Measurements from ENCODE around the gene PALS1.

The PALS1 gene

DNA sequence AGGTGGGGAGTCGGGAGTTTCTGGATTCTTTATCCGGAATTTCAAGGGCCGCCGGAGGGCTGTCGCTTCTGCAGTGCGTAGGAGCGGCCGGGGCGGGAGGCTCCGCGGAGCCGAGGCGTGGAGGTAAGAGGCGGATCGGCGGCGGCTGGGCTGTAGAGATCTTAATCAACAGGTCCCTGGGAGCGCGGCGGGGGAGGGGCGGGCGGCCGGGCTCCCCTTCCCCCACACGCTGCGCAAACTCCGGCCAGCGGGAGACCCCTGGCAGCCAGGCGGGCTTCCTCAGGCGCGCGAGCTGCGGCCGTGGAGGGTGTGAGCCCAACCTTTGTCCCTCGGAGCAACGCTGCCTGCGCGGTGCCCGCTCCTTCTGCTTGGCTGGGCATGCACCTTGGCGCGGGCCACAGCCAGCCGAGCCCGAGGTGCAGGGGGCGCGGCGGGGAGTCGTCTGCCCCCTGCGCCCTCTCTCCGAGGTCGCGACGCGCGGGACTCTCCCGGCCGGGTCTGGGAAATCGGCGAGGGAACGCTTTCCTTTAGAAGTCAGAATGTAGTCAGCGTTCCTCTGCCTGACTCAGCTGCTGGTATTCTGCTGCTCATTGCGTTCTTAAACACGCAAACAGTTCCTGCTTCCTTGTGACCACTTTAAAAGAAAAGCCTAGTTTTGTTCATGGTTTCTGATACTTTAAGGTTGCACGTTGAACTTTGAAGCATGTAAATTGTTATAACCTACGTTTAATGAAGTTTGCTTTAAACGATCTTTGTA is at the start of gene PALS1:
TSS of gene PALS1 (plus strand) at position 25 of the 757 bp plus-strand sequence. CDS start 37,736 bp downstream, outside the sequence.
- TF ChIP-seq GATA3 (IDR thresholded peaks at IDR 0.05; ENCODE audit: low read depth, low read length), result peak; percentile 19; the same call in 1 of the 2 replicates
- peak; percentile 91 for TF ChIP-seq GATA2 (IDR thresholded peaks at IDR 0.05; ENCODE audit: low read depth, low read length)

DNA sequence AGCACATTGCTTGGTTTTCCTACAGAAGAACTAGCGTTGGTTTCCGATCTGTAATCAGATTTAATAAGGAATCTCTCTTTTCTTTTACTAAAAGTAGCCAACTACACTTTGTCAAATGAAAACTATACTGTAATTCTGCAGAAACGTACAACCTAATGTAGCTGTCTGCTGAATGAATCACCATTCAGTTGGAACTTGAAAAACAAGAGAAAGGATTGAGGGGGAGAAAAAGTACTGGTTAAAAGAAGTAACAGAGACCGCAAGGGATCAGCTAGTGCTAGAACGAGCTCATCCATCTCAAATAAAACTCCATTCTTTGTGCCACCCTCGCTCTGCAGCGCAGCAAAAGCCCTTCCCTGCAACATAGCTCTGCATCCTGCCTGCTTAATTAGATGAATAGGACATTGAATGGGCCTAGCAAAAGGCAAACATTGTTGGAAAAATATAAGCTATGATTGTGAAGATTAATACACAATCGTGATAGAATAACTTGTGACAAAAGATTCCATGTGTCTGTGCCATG is 49.4 kb upstream of the PALS1 start:
- TF ChIP-seq GATA3 (IDR thresholded peaks at IDR 0.05; ENCODE audit: low read depth, low read length) (no peak), GATA2 (IDR thresholded peaks at IDR 0.05; ENCODE audit: low read depth, low read length) (no peak)

DNA sequence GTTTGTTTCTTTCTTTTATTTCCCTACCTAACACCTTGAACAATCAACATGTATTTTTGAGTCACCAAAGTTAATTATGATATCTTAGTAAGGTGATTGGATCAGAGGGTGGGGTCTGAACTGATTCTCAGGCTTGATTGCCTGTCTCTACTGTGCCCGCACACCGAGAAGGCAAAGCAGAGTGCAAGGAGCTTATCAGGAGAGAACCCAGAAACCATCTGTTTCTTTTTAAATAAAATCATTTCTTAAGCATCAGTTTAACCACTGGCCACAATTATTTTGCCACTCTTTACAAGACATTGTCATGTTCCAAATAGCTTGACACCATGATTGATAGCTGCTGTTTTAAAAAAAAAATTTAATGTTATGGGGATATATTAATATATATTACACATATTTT is 48.9 kb upstream of the PALS1 start:
- TF ChIP-seq GATA2 (IDR thresholded peaks at IDR 0.05; ENCODE audit: low read depth, low read length) (no peak), GATA3 (IDR thresholded peaks at IDR 0.05; ENCODE audit: low read depth, low read length) (no peak)

DNA sequence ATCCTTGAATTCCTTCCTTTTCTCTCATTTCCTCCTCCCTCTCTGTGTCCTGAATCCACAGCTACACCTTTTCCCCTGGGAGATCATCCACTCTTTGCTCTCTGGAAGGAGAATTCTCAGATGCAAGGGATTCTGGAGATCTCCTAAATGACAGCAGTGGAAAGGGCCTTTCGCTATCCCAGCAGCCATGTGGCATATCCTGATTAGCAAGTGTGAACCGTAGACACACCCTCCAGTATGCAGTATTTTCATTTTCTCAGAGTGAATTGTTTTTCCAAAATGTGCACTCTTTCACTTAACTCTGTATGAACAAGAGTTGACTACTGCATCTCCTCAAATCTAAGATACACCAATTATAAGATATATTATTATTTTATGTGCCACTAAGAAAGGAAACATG is 46.0 kb upstream of the PALS1 start:
- TF ChIP-seq GATA2 (IDR thresholded peaks at IDR 0.05; ENCODE audit: low read depth, low read length), result no peak
- no peak for TF ChIP-seq GATA3 (IDR thresholded peaks at IDR 0.05; ENCODE audit: low read depth, low read length)

DNA sequence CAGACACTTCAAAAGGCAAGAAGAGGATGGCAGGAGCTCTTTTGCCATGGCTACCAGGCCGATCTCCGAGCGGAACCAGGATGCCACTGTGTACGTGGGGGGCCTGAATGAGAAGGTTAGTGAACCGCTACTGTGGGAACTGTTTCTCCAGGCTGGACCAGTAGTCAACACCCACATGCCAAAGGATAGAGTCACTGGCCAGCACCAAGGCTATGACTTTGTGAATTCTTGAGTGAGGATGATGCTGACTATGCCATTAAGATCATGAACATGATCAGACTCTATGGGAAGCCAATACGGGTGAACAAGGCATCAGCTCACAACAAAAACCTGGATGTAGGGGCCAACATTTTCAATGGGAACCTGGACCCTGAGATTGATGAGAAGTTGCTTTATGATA is 42.2 kb upstream of the PALS1 start:
- TF ChIP-seq GATA2 (IDR thresholded peaks at IDR 0.05; ENCODE audit: low read depth, low read length), result no peak

DNA sequence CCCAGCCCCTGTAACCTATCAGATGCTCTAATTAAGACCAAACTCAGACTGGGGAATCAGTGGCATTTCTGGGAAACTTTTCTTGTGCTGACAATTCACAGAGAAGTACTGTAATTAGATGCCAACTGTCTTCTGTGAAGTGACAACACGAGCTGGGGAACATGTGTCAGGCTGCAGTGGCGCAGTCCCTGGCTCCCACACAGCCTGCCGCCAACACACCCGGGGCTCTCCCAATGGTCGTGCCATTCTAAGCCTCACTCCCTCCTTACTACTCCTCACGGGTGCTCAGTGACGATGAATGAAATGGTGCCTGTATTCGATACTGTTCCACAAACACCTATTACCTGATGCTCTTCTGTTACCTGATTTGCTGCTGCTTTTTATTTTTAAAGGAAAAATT is 33.4 kb upstream of the PALS1 start:
- TF ChIP-seq GATA3 (IDR thresholded peaks at IDR 0.05; ENCODE audit: low read depth, low read length), result no peak
- no peak for TF ChIP-seq GATA2 (IDR thresholded peaks at IDR 0.05; ENCODE audit: low read depth, low read length)

DNA sequence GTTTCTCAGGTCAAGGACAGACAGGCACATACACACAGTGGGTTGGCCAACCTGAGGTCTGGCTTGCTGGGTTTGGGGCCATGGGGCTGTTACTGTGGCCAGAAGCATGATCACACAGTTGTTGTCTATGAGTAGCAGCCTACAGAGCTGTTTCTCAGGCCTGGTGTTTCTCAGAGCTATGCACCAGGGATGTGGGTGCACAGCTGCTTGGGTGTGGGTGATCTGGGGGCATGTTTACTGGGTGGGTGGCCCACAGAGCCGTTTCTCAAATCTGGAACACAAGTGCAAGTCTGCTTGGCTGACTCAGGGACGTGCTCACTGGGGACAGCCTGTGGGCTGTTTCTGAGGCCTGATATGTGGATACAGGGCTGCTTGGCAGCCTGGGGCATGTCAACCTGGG is 23.1 kb upstream of the PALS1 start:
- TF ChIP-seq GATA2 (IDR thresholded peaks at IDR 0.05; ENCODE audit: low read depth, low read length) (no peak), GATA3 (IDR thresholded peaks at IDR 0.05; ENCODE audit: low read depth, low read length) (no peak)

DNA sequence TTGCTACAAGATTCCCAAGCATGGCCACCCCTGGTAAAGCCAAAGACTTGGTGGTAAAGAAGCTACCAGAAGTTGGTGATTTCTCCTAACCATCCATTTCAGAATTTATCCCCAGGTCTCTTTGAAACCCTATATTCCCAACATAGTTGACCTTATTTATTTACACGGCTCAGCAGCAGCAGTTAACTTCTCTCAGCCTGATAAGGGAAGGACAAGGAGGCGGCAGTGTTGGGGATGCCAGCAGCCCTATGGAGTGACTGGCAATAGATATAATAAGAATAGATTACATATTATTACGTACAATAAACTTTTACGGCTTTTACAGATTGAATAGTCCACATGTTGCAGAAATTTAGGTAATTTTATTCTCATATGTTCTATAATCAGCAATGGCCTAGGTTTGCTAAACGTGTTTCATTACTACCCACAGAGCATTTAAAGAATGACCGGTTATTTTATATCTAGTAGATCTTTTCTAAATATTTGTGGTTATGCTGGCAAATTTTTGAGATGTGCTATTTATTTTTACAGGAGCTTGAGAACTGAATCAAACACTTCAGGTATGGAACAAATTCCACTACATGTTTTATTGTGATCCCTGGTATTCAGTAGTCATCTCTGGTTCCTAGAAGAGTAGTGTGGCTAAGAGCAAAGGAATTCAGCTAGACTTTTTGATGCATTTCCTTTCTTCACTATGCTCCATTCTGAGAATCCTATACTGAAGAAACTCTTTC is 19.8 kb upstream of the PALS1 start:
- TF ChIP-seq GATA2 (IDR thresholded peaks at IDR 0.05; ENCODE audit: low read depth, low read length) (no peak), GATA3 (IDR thresholded peaks at IDR 0.05; ENCODE audit: low read depth, low read length) (no peak)

DNA sequence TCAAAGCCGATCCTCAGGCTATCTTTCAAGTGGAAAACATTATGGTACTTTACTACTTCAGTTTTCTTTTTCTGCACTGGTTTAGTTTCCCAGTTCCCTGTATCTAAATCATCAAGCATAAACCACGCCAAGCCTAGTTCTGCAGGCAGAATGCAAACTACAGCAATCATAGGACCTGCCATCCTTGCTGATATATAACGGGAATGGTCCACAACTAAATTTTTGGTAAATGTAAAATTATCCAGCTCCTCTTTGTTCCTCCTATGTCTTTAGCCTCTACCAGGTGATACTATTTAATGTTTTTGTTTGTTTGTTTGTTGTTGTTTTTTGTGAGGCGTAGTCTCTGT is 19.3 kb upstream of the PALS1 start:
- TF ChIP-seq GATA3 (IDR thresholded peaks at IDR 0.05; ENCODE audit: low read depth, low read length), result no peak
- no peak for TF ChIP-seq GATA2 (IDR thresholded peaks at IDR 0.05; ENCODE audit: low read depth, low read length)

DNA sequence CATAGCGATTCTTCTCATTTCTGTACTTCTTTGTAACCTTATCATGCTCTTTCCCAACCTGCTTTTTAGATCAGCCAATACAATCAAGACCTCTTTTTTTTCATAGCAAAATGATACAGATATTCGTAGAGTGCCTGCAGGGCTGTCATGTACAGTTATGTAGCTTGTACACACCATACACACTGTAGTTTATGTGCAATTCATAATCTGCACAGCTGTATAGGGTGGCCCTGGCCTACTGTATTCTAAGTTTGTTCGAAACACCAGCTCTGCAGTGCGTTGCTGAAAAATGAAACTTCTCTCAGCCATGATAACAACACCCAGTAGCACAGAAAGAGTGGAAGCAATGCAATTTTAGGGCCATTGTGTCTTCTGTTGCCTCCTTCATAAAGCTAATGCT is 15.7 kb upstream of the PALS1 start:
- TF ChIP-seq GATA3 (IDR thresholded peaks at IDR 0.05; ENCODE audit: low read depth, low read length), result no peak
- no peak for TF ChIP-seq GATA2 (IDR thresholded peaks at IDR 0.05; ENCODE audit: low read depth, low read length)

DNA sequence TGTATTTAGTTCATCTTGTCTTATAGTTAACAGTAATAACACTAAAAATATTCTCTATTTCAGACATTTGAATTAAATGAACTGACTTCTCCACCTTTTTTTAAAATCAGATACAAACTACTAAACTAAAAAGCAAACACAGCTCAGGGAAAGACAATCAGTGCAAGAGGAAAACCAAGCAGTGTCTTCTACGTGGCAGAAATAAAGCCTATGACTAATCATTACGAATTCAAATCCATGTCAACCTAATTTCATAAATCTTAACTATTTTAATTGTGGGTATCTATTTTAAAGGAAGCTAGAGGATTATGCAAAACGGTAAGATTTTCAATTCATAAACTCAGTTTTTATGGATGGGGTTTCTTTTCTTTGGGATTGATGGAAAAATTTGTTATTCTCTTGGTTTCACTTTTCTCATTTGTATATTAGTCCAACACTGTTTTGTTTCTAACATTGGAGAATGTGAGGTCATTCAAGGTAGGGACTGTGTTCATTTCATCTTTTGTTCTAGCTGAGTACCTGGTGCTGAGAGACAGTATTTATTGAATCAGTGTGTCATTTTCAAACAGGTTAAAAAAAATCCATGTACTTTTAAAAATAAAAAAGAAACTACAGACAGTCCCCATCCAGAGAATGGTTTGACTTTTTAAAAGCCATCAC is 12.8 kb upstream of the PALS1 start:
- no peak for TF ChIP-seq GATA3 (IDR thresholded peaks at IDR 0.05; ENCODE audit: low read depth, low read length)
- no peak for TF ChIP-seq GATA2 (IDR thresholded peaks at IDR 0.05; ENCODE audit: low read depth, low read length)

DNA sequence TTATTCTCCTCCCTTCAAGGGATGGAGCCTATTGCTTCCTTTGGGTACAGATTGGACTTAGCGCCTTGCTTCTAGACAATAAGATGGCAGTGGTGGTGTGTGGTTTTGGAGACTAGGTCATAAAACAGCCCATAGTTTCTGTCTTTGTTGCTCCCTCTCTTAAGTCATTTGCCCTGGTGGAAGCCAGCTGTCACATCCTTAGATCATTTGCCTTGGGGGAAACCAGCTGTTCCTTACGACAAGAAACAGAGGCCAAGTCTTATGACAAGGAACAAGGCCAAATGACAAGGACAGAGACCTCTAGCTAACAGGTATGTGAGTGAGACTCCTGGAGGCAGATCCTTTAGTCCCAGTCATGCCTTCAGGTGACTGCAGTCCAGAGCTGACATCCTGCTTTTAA is 9.2 kb upstream of the PALS1 start:
- TF ChIP-seq GATA3 (IDR thresholded peaks at IDR 0.05; ENCODE audit: low read depth, low read length) (no peak), GATA2 (IDR thresholded peaks at IDR 0.05; ENCODE audit: low read depth, low read length) (no peak)

DNA sequence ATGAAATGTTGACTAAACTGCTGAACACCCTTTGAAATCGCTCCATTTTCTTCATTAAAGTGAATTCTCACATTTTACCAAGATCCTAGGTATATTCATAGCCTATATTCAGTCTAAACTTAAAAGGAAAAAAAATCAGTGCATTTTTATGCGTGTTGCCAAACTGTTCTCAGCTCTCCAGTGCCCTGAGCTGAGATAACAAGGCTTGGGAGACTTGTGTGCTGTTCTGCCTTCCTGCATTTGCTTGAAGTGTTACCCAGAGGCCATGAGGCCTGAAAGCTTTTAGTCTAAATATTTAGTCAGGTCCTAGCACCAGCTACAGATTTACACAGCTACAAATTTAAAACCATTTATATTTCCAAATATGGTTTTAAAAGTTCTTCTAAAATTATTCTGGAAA is 8.6 kb upstream of the PALS1 start:
- TF ChIP-seq GATA3 (IDR thresholded peaks at IDR 0.05; ENCODE audit: low read depth, low read length), result no peak
- TF ChIP-seq GATA2 (IDR thresholded peaks at IDR 0.05; ENCODE audit: low read depth, low read length), result no peak

DNA sequence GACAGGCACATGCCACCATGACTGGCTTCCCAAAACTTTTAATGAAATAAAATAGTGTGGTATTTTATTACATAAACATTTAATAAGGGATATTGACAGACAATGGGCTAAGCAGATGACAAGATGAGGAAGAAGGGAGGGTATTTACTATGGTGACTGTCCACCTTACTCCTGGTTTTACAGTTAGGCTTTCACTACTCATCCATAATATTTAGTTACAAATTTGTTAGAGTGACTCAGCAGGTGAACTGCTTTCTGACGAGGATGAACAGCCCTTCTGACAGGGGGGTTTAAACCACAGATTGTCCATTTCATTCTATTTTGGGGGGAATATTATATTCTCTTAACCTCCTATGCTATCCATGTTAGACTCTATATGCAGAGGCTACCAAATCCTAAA is 3.6 kb upstream of the PALS1 start:
- TF ChIP-seq GATA2 (IDR thresholded peaks at IDR 0.05; ENCODE audit: low read depth, low read length) (no peak), GATA3 (IDR thresholded peaks at IDR 0.05; ENCODE audit: low read depth, low read length) (no peak)

All from SH-SY5Y (cell line).